Measurements from ENCODE around the gene ZDHHC11. TPM values are rescaled to one million over a fixed set of nuclear protein-coding genes. Genes with fewer than 3 reads are reported as not detected.

Gene ZDHHC11
- total and polyA plus RNA-seq, 2 of the 4 experiments (the other 2 are of a cell fraction), result 0.36 to 1.6 TPM

GRCh38 chr5:821504-821903 is 29.3 kb downstream of the ZDHHC11 start:
- intact Hi-C loops (cut with micrococcal nuclease), result loop anchor here (10.0 kb wide), 1 partner anchor 87 kb away; no protein-coding TSS in a partner anchor

More at GRCh38 chr5:821504-821903, 29.3 kb downstream of the ZDHHC11 start:
- H3K9me1 ChIP-seq (ENCODE audit: insufficient read depth, low read length), result no peaks in the 10 kb centered on the region
- ChIA-PET POLR2A (ENCODE audit: unreplicated experiment) (no interaction called here), CTCF (no interaction called here)
- no TSS peak for BruUV-seq (replicated peaks)
- H2BK5ac ChIP-seq (ENCODE audit: low read depth, low read length, poor library complexity, severe bottlenecking), result no peak overlapping the region
- 69% methylated on average over 2 of the region's 8 CpGs; no CpG with 5 or more reads in 1 of the 2 experiments for WGBS, 2 experiments (ENCODE audit: extremely low coverage in 2 of 2, insufficient read length in 1 of 2)
- no peak for TF ChIP-seq RCOR1 (IDR thresholded peaks at IDR 0.05; ENCODE audit: insufficient replicate concordance, low read length)
- no peak for TF ChIP-seq BHLHE40 (IDR thresholded peaks at IDR 0.05; ENCODE audit: low read depth, low read length)
- TF ChIP-seq FOS (IDR thresholded peaks at IDR 0.05; ENCODE audit: low read depth, low read length), result no peak
- no peak for TF ChIP-seq CTCF (conservative IDR thresholded peaks at IDR 0.05; ENCODE audit: low read depth, low read length)
- no peak for TF ChIP-seq POLR2A (IDR thresholded peaks at IDR 0.05; ENCODE audit: low read depth, low read length)
- no peak overlapping the region for H2BK20ac ChIP-seq (ENCODE audit: low read depth, low read length)
- dilution Hi-C loops (cut with HindIII; ENCODE audit: low sequenced_read_pairs, unreplicated experiment) (no loop called here), in situ Hi-C loops (cut with MboI; ENCODE audit: low sequenced_read_pairs) (no loop called here)
- H3K9ac ChIP-seq (ENCODE audit: low read depth, low read length), result no peak overlapping the region
- H3K27me3 ChIP-seq (ENCODE audit: control insufficient read depth, insufficient read depth, low read length), result peaks cover 4% of the 10 kb centered on the region; the same call in 1 of the 2 replicates
- H3K18ac ChIP-seq (ENCODE audit: low read depth, low read length), result no peak overlapping the region
- H3K4ac ChIP-seq (ENCODE audit: low read depth, low read length), result no peak overlapping the region
- no peaks in the 10 kb centered on the region for H3K9me3 ChIP-seq (ENCODE audit: control insufficient read depth, insufficient read depth, low read length)
- no peak overlapping the region for H4K91ac ChIP-seq (ENCODE audit: insufficient read depth, low read depth, low read length)
- no peak overlapping the region for H2AK9ac ChIP-seq (replicated peaks; ENCODE audit: low read depth, low read length, poor library complexity)
- no peak overlapping the region for H3K14ac ChIP-seq (replicated peaks; ENCODE audit: low read depth, low read length)
- no peak overlapping the region for H3K56ac ChIP-seq (ENCODE audit: extremely low read depth, insufficient read depth, low read length)
- H2BK120ac ChIP-seq (ENCODE audit: low read depth, low read length), result no peak overlapping the region
- no peak overlapping the region for H3K23ac ChIP-seq (ENCODE audit: low read depth, low read length)
- H3K4me2 ChIP-seq (ENCODE audit: low read depth, low read length), result no peak overlapping the region
- H2BK15ac ChIP-seq (ENCODE audit: low read depth, low read length), result no peak overlapping the region
- H3K79me1 ChIP-seq (ENCODE audit: low read depth in 1 of 2, low read length in 2 of 2), result no peaks in the 10 kb centered on the region
- no peak overlapping the region for H3K27ac ChIP-seq (ENCODE audit: insufficient read depth, low read length)
- no peaks in the 10 kb centered on the region for H4K20me1 ChIP-seq (ENCODE audit: insufficient read depth, low read length)
- H2AFZ ChIP-seq (replicated peaks; ENCODE audit: low read length, poor library complexity), result no peak overlapping the region
- ATAC-seq (ENCODE audit: low read depth) (no peak), DNase-seq (no peak)
- H2AK5ac ChIP-seq (ENCODE audit: low read depth, low read length), result no peak overlapping the region
- no peak overlapping the region for H4K5ac ChIP-seq (ENCODE audit: low read depth, low read length)
- H3K36me3 ChIP-seq (ENCODE audit: control insufficient read depth, insufficient read depth, low read length), result no peaks in the 10 kb centered on the region
- H3K4me3 ChIP-seq (ENCODE audit: insufficient read depth, low read depth, low read length), result no peak overlapping the region
- H4K8ac ChIP-seq (ENCODE audit: low read depth in 2 of 2, low read length in 2 of 2), result no peak overlapping the region
- no peaks in the 10 kb centered on the region for H3K4me1 ChIP-seq (ENCODE audit: control insufficient read depth, insufficient read depth, low read length)
